Pancreas (tissue), 10 donors: ENCODE results near the gene RHBDF1. TPM values are rescaled to one million over a fixed set of nuclear protein-coding genes. Genes with fewer than 3 reads are reported as not detected.

ENCODE experiments used
- ATAC-seq, 4 donors: fragments of 200-7000 bp; cut with Tn5 transposase; one replicate each; pipeline versions ENCODE4 v1.8.0 to v1.9.1; 2020; ENCODE audit warnings: mild to moderate bottlenecking in 4 of 4, moderate library complexity in 4 of 4
- DNase-seq, 6 donors: peaks; one replicate each; pipeline ENCODE4 v3.0.0-alpha.2; 2020
- FAIRE-seq: peaks from 2 replicates; lab custom pipeline; 2012; peaks lifted over from hg19 to GRCh38; lab: Jason Lieb, UNC
- H3K27ac ChIP-seq, 4 donors: fragments of 200-600 bp; sonication (generic); 1 replicate in 3 of 4; 2 replicates in 1 of 4; pipeline versions ENCODE4 v1.5.0 to v1.8.0; 2020
- H3K27me3 ChIP-seq, 4 donors: fragments of 200-600 bp; one replicate each; pipeline ENCODE4 v1.8.0; 2021
- H3K36me3 ChIP-seq, 3 donors: fragments of 200-600 bp; sonication (generic) in 1 of 3; one replicate each; pipeline versions ENCODE4 v1.5.0 to v1.8.0; 2020 to 2021
- H3K4me1 ChIP-seq, 3 donors: fragments of 200-600 bp; one replicate each; pipeline ENCODE4 v1.8.0; 2021
- H3K4me3 ChIP-seq, 4 donors: fragments of 200-600 bp; sonication (generic) in 2 of 4; one replicate each; pipeline versions ENCODE4 v1.5.0 to v1.8.0; 2020 to 2021
- H3K9me3 ChIP-seq, 4 donors: fragments of 200-600 bp; one replicate each; pipeline ENCODE4 v1.8.0; 2021
- CTCF ChIP-seq, 4 donors: fragments of 200-600 bp; sonication (generic) in 3 of 4; IDR thresholded peaks; one replicate each; pipeline versions ENCODE4 v1.5.0 to v1.8.0; 2021; ENCODE audit warnings: antibody characterized with exemption in 4 of 4
- WGBS, 2 donors: extraction: QIAGEN DNeasy Blood & Tissue Kit; methylation state at CpG; one replicate each; pipeline ENCODE4 v1.1.7; 2013; 5-methylcytosine and 5-hydroxymethylcytosine counted together
- intact Hi-C, 3 donors: fragments of 100-400 bp; cut with DNase I; formaldehyde crosslinking; loops; one replicate each; pipeline versions ENCODE4 v1.11.1 to v1.14.2; 2022
- polyA plus RNA-seq, 2 donors: library from polyadenylated mRNA; stranded (reverse); fragments of 200-250 nt; gene quantifications; one replicate each; pipeline ENCODE4 v1.2.3, GENCODE V29; 2013
- total RNA-seq, 6 donors: library from RNA; stranded (reverse); fragmentation: NEBNext Ultra II Directional in 4 of 6; extraction: Animal tissue kit (Norgen Biotek cat#: 25700) in 4 of 6; gene quantifications; one replicate each; pipeline versions ENCODE4 v1.2.1 to v1.2.4, GENCODE V29; 2021 to 2023
- donor health status: healthy with polysubstance abuse.
- donor health status: DM: no; HTN: no; CAD: no; lungs with moderate emphysema.
- donor health status: DM: no; HTN: no; CAD: no.
- donor health status: control.
- donor health status: control.
- donor health status: Bipolar disorder and iron deficiency.
- donor health status: DM: yes; HTN: yes; CAD: no.
- donor health status: DM: no; HTN: no; CAD: no.
- donor health status: DM: no; HTN: no; CAD: no.
- donor health status: DM: yes; HTN: yes; CAD: no.

RHBDF1 gene
- total and polyA plus RNA-seq, 8 donors: 7.3 to 56.3 (median 12.4) TPM

- 88 to 91% methylated on average over 25 of the region's 25 CpGs for WGBS, 2 donors
- intact Hi-C loops: no loop called here
- H3K4me3 ChIP-seq: no peak overlapping the region
- H3K9me3 ChIP-seq: no peaks in the 10 kb centered on the region
- no peaks in the 10 kb centered on the region for H3K27me3 ChIP-seq
- no peak for TF ChIP-seq CTCF (IDR thresholded peaks at IDR 0.05)
- ATAC-seq: no peak
- H3K27ac ChIP-seq: no peak overlapping the region
- no peaks in the 10 kb centered on the region for H3K4me1 ChIP-seq
- H3K36me3 ChIP-seq: peaks cover 0 to 18% (median 3%) of the 10 kb centered on the region in 3 donors
- no peak for FAIRE-seq
- peak in 4 of 6 donors; percentile 15 to 68 (median 41) for DNase-seq
These were observed 8.2 kb downstream of the RHBDF1 start for GRCh38 chr16:63998-64913.

DNA sequence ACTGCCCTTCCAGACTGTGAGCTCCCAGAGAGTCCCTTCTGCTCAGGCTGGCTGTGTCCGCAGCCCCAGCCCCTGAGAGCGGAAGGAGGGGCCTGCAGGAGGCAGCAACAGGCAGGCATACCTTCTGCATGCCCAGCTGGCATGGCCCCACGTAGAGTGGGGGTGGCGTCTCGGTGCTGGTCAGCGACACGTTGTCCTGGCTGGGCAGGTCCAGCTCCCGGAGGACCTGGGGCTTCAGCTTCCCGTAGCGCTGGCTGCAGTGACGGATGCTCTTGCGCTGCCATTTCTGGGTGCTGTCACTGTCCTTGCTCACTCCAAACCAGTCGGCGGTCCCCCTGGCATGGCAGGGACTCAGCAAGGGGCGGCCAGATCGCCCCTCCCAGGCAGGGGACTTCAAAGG is 9.0 kb downstream of the RHBDF1 start:
- TF ChIP-seq CTCF (IDR thresholded peaks at IDR 0.05): no peak
- H3K36me3 ChIP-seq: peaks cover 0 to 18% (median 3%) of the 10 kb centered on the region in 3 donors
- DNase-seq (peak in 4 of 6 donors; percentile 13 to 68 (median 39)), FAIRE-seq (no peak), ATAC-seq (no peak)
- no peak overlapping the region for H3K27ac ChIP-seq
- H3K4me1 ChIP-seq: no peaks in the 10 kb centered on the region
- no peaks in the 10 kb centered on the region for H3K27me3 ChIP-seq
- 93 to 94% methylated on average over 15 to 16 of the region's 16 CpGs for WGBS, 2 donors
- H3K9me3 ChIP-seq: no peaks in the 10 kb centered on the region
- intact Hi-C loops: no loop called here
- no peak overlapping the region for H3K4me3 ChIP-seq

GRCh38 chr16:62968-63391 is 9.5 kb downstream of the RHBDF1 start:
- WGBS, 2 donors: 94% methylated on average over 19 to 21 of the region's 21 CpGs
- peaks cover 0 to 23% (median 3%) of the 10 kb centered on the region in 3 donors for H3K36me3 ChIP-seq
- FAIRE-seq (no peak), ATAC-seq (no peak), DNase-seq (peak in 3 of 6 donors; percentile 27 to 73 (median 51))
- H3K4me3 ChIP-seq: no peak overlapping the region
- intact Hi-C loops: no loop called here
- no peak for TF ChIP-seq CTCF (IDR thresholded peaks at IDR 0.05)
- no peaks in the 10 kb centered on the region for H3K27me3 ChIP-seq
- no peaks in the 10 kb centered on the region for H3K4me1 ChIP-seq
- no peaks in the 10 kb centered on the region for H3K9me3 ChIP-seq
- no peak overlapping the region for H3K27ac ChIP-seq

GRCh38 chr16:62283-62967 is 10.0 kb downstream of the RHBDF1 start:
- no peaks in the 10 kb centered on the region for H3K27me3 ChIP-seq
- no peak overlapping the region for H3K27ac ChIP-seq
- no peaks in the 10 kb centered on the region for H3K4me1 ChIP-seq
- intact Hi-C loops: no loop called here
- TF ChIP-seq CTCF (IDR thresholded peaks at IDR 0.05): no peak
- ATAC-seq (no peak), FAIRE-seq (no peak), DNase-seq (peak in 3 of 6 donors; percentile 11 to 59 (median 48))
- peaks cover 0 to 27% (median 3%) of the 10 kb centered on the region in 3 donors for H3K36me3 ChIP-seq
- WGBS, 2 donors: 92% methylated on average over 34 of the region's 34 CpGs
- no peaks in the 10 kb centered on the region for H3K9me3 ChIP-seq
- H3K4me3 ChIP-seq: no peak overlapping the region
